ENCODE results near the gene USP40.

The USP40 gene

GRCh38 chr2:233457356-233457755 lies 109.2 kb downstream of the USP40 start:
- TF ChIP-seq CTCF (IDR thresholded peaks at IDR 0.05; ENCODE audit: borderline replicate concordance, control extremely low read depth, extremely low read depth, insufficient read depth, missing control alignments) = no peak
- in situ Hi-C loops (cut with MboI; ENCODE audit: low sequenced_read_pairs, unreplicated experiment) = loop anchor here (25.0 kb wide), 1 partner anchor 255 kb away; the partner anchor contains the start of genes UGT1A4 and UGT1A5
- no peak for DNase-seq (ENCODE audit: low spot score)

GRCh38 chr2:233456934-233457333 lies 109.6 kb downstream of the USP40 start:
- no peak for TF ChIP-seq CTCF (IDR thresholded peaks at IDR 0.05; ENCODE audit: borderline replicate concordance, control extremely low read depth, extremely low read depth, insufficient read depth, missing control alignments)
- DNase-seq (ENCODE audit: low spot score) = no peak
- in situ Hi-C loops (cut with MboI; ENCODE audit: low sequenced_read_pairs, unreplicated experiment) = loop anchor here (25.0 kb wide), 1 partner anchor 255 kb away; the partner anchor contains the start of genes UGT1A4 and UGT1A5

GRCh38 chr2:233456111-233456510 lies 110.5 kb downstream of the USP40 start:
- in situ Hi-C loops (cut with MboI; ENCODE audit: low sequenced_read_pairs, unreplicated experiment) = loop anchor here (25.0 kb wide), 1 partner anchor 256 kb away; the partner anchor contains the start of genes UGT1A4 and UGT1A5
- TF ChIP-seq CTCF (IDR thresholded peaks at IDR 0.05; ENCODE audit: borderline replicate concordance, control extremely low read depth, extremely low read depth, insufficient read depth, missing control alignments) = no peak

GRCh38 chr2:233455491-233455890 lies 111.1 kb downstream of the USP40 start:
- no peak for TF ChIP-seq CTCF (IDR thresholded peaks at IDR 0.05; ENCODE audit: borderline replicate concordance, control extremely low read depth, extremely low read depth, insufficient read depth, missing control alignments)
- in situ Hi-C loops (cut with MboI; ENCODE audit: low sequenced_read_pairs, unreplicated experiment) = loop anchor here (25.0 kb wide), 1 partner anchor 257 kb away; the partner anchor contains the start of genes UGT1A4 and UGT1A5
- DNase-seq (ENCODE audit: low spot score) = no peak

More at GRCh38 chr2:233456111-233456510, 110.5 kb downstream of the USP40 start:
- no peak for DNase-seq (ENCODE audit: low spot score)

GRCh38 chr2:233455006-233455405 lies 111.6 kb downstream of the USP40 start:
- no peak for DNase-seq (ENCODE audit: low spot score)
- no peak for TF ChIP-seq CTCF (IDR thresholded peaks at IDR 0.05; ENCODE audit: borderline replicate concordance, control extremely low read depth, extremely low read depth, insufficient read depth, missing control alignments)
- in situ Hi-C loops (cut with MboI; ENCODE audit: low sequenced_read_pairs, unreplicated experiment) = loop anchor here (25.0 kb wide), 1 partner anchor 257 kb away; the partner anchor contains the start of genes UGT1A4 and UGT1A5

GRCh38 chr2:233453916-233454315 lies 112.7 kb downstream of the USP40 start:
- DNase-seq (ENCODE audit: low spot score) = no peak
- no peak for TF ChIP-seq CTCF (IDR thresholded peaks at IDR 0.05; ENCODE audit: borderline replicate concordance, control extremely low read depth, extremely low read depth, insufficient read depth, missing control alignments)
- in situ Hi-C loops (cut with MboI; ENCODE audit: low sequenced_read_pairs, unreplicated experiment) = loop anchor here (25.0 kb wide), 1 partner anchor 258 kb away; the partner anchor contains the start of genes UGT1A4 and UGT1A5
